IMR-90 (cell line): ENCODE measurements around the gene LAG3. TPM values are rescaled to one million over a fixed set of nuclear protein-coding genes. Genes with fewer than 3 reads are reported as not detected.

Experiments
- ATAC-seq: fragments of 200-7000 bp; cut with Tn5 transposase; 2 replicates; pipeline ENCODE4 v1.9.1; 2020; ENCODE audit warnings: low read depth, mild to moderate bottlenecking, moderate library complexity
- BruUV-seq: library from RNA; stranded (reverse); fragments of 400-500 nt; replicated peaks from 2 replicates; lab custom pipeline; 2021; lab: Mats Ljungman, UMichigan
- CTCF ChIA-PET: fragments of 300-600 bp; formaldehyde crosslinking; extraction: SDS; loops from one replicate; lab custom pipeline; 2021; ENCODE audit warnings: antibody characterized with exemption; lab: Yijun Ruan, JAX
- POLR2A ChIA-PET: fragments of 300-600 bp; sonication (Branson Sonifier 250); formaldehyde crosslinking; loops from one replicate; lab custom pipeline; 2022; ENCODE audit warnings: antibody characterized with exemption; ENCODE audit not compliant: unreplicated experiment; lab: Charles Lee
- DNase-seq: peaks from one replicate; pipeline ENCODE4 v3.0.0; 2013
- H2AFZ ChIP-seq: replicated peaks from 2 replicates; pipeline ENCODE3; 2013; ENCODE audit warnings: low read length, mild to moderate bottlenecking; ENCODE audit not compliant: poor library complexity
- H2AK5ac ChIP-seq: 2 replicates; pipeline ENCODE4 v1.6.1; 2013; ENCODE audit warnings: low read depth, low read length, inconsistent platforms
- H2AK9ac ChIP-seq: replicated peaks from 2 replicates; pipeline ENCODE3; 2013; ENCODE audit warnings: mild to moderate bottlenecking, low read depth, low read length, moderate library complexity; ENCODE audit not compliant: poor library complexity
- H2BK120ac ChIP-seq: 2 replicates; pipeline ENCODE4 v1.6.1; 2013; ENCODE audit warnings: low read depth, low read length, inconsistent platforms
- H2BK15ac ChIP-seq: 3 replicates; pipeline ENCODE4 v1.6.1; 2013; ENCODE audit warnings: low read depth, low read length, inconsistent platforms
- H2BK20ac ChIP-seq: 2 replicates; pipeline ENCODE4 v1.6.1; 2013; ENCODE audit warnings: low read depth, mild to moderate bottlenecking, inconsistent platforms, low read length, moderate library complexity
- H2BK5ac ChIP-seq: 2 replicates; pipeline ENCODE4 v1.6.1; 2013; ENCODE audit warnings: mild to moderate bottlenecking, low read depth, low read length, inconsistent platforms; ENCODE audit not compliant: poor library complexity, severe bottlenecking
- H3K14ac ChIP-seq: replicated peaks from 2 replicates; pipeline ENCODE4 v1.6.1; 2013; ENCODE audit warnings: low read depth, low read length, inconsistent platforms
- H3K18ac ChIP-seq: 2 replicates; pipeline ENCODE4 v1.6.1; 2013; ENCODE audit warnings: low read depth, low read length, control low read depth
- H3K23ac ChIP-seq: 2 replicates; pipeline ENCODE4 v1.6.1; 2013; ENCODE audit warnings: low read depth, low read length, inconsistent platforms
- H3K27ac ChIP-seq: 2 replicates; pipeline ENCODE4 v1.5.1; 2013; ENCODE audit warnings: mild to moderate bottlenecking, control low read depth, low read length; ENCODE audit not compliant: insufficient read depth
- H3K27me3 ChIP-seq: 2 replicates; pipeline ENCODE4 v1.6.1; 2013; ENCODE audit warnings: low read length; ENCODE audit not compliant: control insufficient read depth, insufficient read depth
- H3K36me3 ChIP-seq: 2 replicates; pipeline ENCODE4 v1.6.1; 2013; ENCODE audit warnings: low read length, mixed read lengths; ENCODE audit not compliant: control insufficient read depth, insufficient read depth
- H3K4ac ChIP-seq: 2 replicates; pipeline ENCODE4 v1.6.1; 2013; ENCODE audit warnings: low read depth, low read length, inconsistent platforms
- H3K4me1 ChIP-seq: 2 replicates; pipeline ENCODE4 v1.6.1; 2013; ENCODE audit warnings: low read length, mixed read lengths; ENCODE audit not compliant: control insufficient read depth, insufficient read depth
- H3K4me2 ChIP-seq: 2 replicates; pipeline ENCODE4 v1.6.1; 2013; ENCODE audit warnings: low read depth, mild to moderate bottlenecking, control low read depth, low read length, moderate library complexity
- H3K4me3 ChIP-seq: 2 replicates; pipeline ENCODE4 v1.5.1; 2013; ENCODE audit warnings: low read depth, mild to moderate bottlenecking, control low read depth, low read length, moderate library complexity; ENCODE audit not compliant: insufficient read depth
- H3K56ac ChIP-seq: 2 replicates; pipeline ENCODE4 v1.6.1; 2013; ENCODE audit warnings: low read length, inconsistent platforms; ENCODE audit not compliant: insufficient read depth; ENCODE audit errors: extremely low read depth
- H3K79me1 ChIP-seq, 2 experiments: 2 replicates each; pipeline ENCODE4 v1.6.1; 2013; ENCODE audit warnings: low read length in 2 of 2, inconsistent platforms in 1 of 2, low read depth in 1 of 2
- H3K9ac ChIP-seq: 2 replicates; pipeline ENCODE4 v1.6.1; 2013; ENCODE audit warnings: low read depth, low read length, control low read depth
- H3K9me1 ChIP-seq: 2 replicates; pipeline ENCODE4 v1.6.1; 2013; ENCODE audit warnings: low read length, inconsistent platforms; ENCODE audit not compliant: insufficient read depth
- H3K9me3 ChIP-seq: 2 replicates; pipeline ENCODE4 v1.6.1; 2013; ENCODE audit warnings: low read length; ENCODE audit not compliant: control insufficient read depth, insufficient read depth
- H4K20me1 ChIP-seq: 2 replicates; pipeline ENCODE4 v1.6.1; 2013; ENCODE audit warnings: low read length, inconsistent platforms; ENCODE audit not compliant: insufficient read depth
- H4K5ac ChIP-seq: 2 replicates; pipeline ENCODE4 v1.6.1; 2013; ENCODE audit warnings: mild to moderate bottlenecking, low read depth, low read length, control low read depth
- H4K8ac ChIP-seq, 2 experiments: 2 replicates each; pipeline ENCODE4 v1.6.1; 2013; ENCODE audit warnings: low read depth in 2 of 2, low read length in 2 of 2, control low read depth in 1 of 2, inconsistent platforms in 1 of 2
- H4K91ac ChIP-seq: 2 replicates; pipeline ENCODE4 v1.6.1; 2013; ENCODE audit warnings: low read depth, low read length, inconsistent platforms; ENCODE audit not compliant: insufficient read depth
- CEBPB ChIP-seq: IDR thresholded peaks from 2 replicates; pipeline ENCODE4 v1.6.1; 2012; ENCODE audit warnings: low read depth, low read length, improper control_type of control experiment
- CHD1 ChIP-seq: IDR thresholded peaks from 2 replicates; pipeline ENCODE4 v1.6.1; 2012; ENCODE audit warnings: low read depth, low read length, improper control_type of control experiment
- ELK1 ChIP-seq: fragments of 150-350 bp; IDR thresholded peaks from 2 replicates; pipeline ENCODE4 v1.6.1; 2016; ENCODE audit warnings: low read depth, mild to moderate bottlenecking, low read length, moderate library complexity, borderline replicate concordance
- FOS ChIP-seq: fragments of 150-350 bp; IDR thresholded peaks from 2 replicates; pipeline ENCODE4 v1.6.1; 2016; ENCODE audit warnings: low read depth, low read length
- MAFK ChIP-seq: IDR thresholded peaks from 2 replicates; pipeline ENCODE4 v1.6.1; 2012; ENCODE audit warnings: low read depth, low read length, improper control_type of control experiment
- NFE2L2 ChIP-seq: fragments of 150-350 bp; IDR thresholded peaks from 2 replicates; pipeline ENCODE4 v1.6.1; 2016; ENCODE audit warnings: low read depth, mild to moderate bottlenecking, low read length
- POLR2A ChIP-seq: IDR thresholded peaks from 2 replicates; pipeline ENCODE4 v1.6.1; 2012; ENCODE audit warnings: mild to moderate bottlenecking, low read depth, low read length
- RCOR1 ChIP-seq: IDR thresholded peaks from 2 replicates; pipeline ENCODE4 v1.6.1; 2012; ENCODE audit warnings: mild to moderate bottlenecking, low read length, improper control_type of control experiment; ENCODE audit not compliant: insufficient replicate concordance
- RFX5 ChIP-seq: IDR thresholded peaks from 2 replicates; pipeline ENCODE4 v1.8.0; 2012; ENCODE audit warnings: low read depth, mild to moderate bottlenecking, low read length, moderate library complexity
- SMC3 ChIP-seq: fragments of 150-350 bp; IDR thresholded peaks from 2 replicates; pipeline ENCODE4 v1.6.1; 2016; ENCODE audit warnings: low read depth, mild to moderate bottlenecking, antibody characterized with exemption, low read length, moderate library complexity
- USF2 ChIP-seq: fragments of 150-350 bp; IDR thresholded peaks from 2 replicates; pipeline ENCODE4 v1.6.1; 2017; ENCODE audit warnings: mild to moderate bottlenecking, antibody characterized with exemption, low read length, low read depth
- WGBS, 2 experiments: methylation state at CpG; one replicate each; pipeline versions ENCODE4 v1.1.5 to v1.1.7; 2013; ENCODE audit warnings: missing lambda C conversion rate in 2 of 2; ENCODE audit not compliant: insufficient read length in 1 of 2; ENCODE audit errors: extremely low coverage in 2 of 2; 5-methylcytosine and 5-hydroxymethylcytosine counted together
- dilution Hi-C: fragments of 300-500 bp; cut with HindIII; formaldehyde crosslinking; loops from one replicate; pipeline ENCODE4 v1.14.3; 2018; ENCODE audit warnings: low sequenced_read_pairs; ENCODE audit not compliant: unreplicated experiment
- in situ Hi-C: fragments of 300-500 bp; cut with MboI; formaldehyde crosslinking; loops from 3 replicates; pipeline ENCODE4 v1.14.3; 2019; ENCODE audit warnings: low sequenced_read_pairs, inconsistent platforms, mixed read lengths
- intact Hi-C: fragments of 100-400 bp; cut with micrococcal nuclease; formaldehyde crosslinking; loops from 2 replicates; pipeline ENCODE4 v1.10.0; 2022
- polyA plus RNA-seq, 3 experiments: library from polyadenylated mRNA; depleted of rRNA; stranded (reverse); fragments of >200 nt; gene quantifications; 2 replicates each; pipeline ENCODE4 v1.2.3, GENCODE V29; 2012; ENCODE audit warnings: low replicate concordance in 1 of 3
- total RNA-seq: library from RNA; depleted of rRNA; stranded (reverse); fragments of >200 nt; gene quantifications from 2 replicates; pipeline ENCODE4 v1.2.3, GENCODE V29; 2012
- TF ChIP-seq, protein P1 (sequence below): conservative IDR thresholded peaks from 2 replicates; pipeline ENCODE4 v1.5.1; 2012; ENCODE audit warnings: mild to moderate bottlenecking, low read depth, low read length, improper control_type of control experiment

Gene LAG3
- total and polyA plus RNA-seq, 2 of the 4 experiments (the other 2 are of a cell fraction), result 0.41 TPM; not detected in 1

- DNase-seq (no peak), ATAC-seq (no peak)
- H4K20me1 ChIP-seq, result no peaks in the 10 kb centered on the region
- no CpG with 5 or more reads among the region's 4 CpGs for WGBS, 2 experiments
- H3K56ac ChIP-seq, result no peak overlapping the region
- no peak overlapping the region for H3K9ac ChIP-seq
- ChIA-PET CTCF (no interaction called here), POLR2A (no interaction called here)
- H2AFZ ChIP-seq, result no peak overlapping the region
- no peaks in the 10 kb centered on the region for H3K9me1 ChIP-seq
- TF ChIP-seq ELK1 (no peak), SMC3 (no peak), FOS (no peak), RCOR1 (no peak), USF2 (no peak), CHD1 (no peak), POLR2A (no peak), CEBPB (no peak), RFX5 (no peak), NFE2L2 (no peak), MAFK (no peak)
- TF ChIP-seq, protein P1, sequence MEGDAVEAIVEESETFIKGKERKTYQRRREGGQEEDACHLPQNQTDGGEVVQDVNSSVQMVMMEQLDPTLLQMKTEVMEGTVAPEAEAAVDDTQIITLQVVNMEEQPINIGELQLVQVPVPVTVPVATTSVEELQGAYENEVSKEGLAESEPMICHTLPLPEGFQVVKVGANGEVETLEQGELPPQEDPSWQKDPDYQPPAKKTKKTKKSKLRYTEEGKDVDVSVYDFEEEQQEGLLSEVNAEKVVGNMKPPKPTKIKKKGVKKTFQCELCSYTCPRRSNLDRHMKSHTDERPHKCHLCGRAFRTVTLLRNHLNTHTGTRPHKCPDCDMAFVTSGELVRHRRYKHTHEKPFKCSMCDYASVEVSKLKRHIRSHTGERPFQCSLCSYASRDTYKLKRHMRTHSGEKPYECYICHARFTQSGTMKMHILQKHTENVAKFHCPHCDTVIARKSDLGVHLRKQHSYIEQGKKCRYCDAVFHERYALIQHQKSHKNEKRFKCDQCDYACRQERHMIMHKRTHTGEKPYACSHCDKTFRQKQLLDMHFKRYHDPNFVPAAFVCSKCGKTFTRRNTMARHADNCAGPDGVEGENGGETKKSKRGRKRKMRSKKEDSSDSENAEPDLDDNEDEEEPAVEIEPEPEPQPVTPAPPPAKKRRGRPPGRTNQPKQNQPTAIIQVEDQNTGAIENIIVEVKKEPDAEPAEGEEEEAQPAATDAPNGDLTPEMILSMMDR, result no peak
- no peaks in the 10 kb centered on the region for H3K27me3 ChIP-seq
- dilution Hi-C loops, result no loop called here
- no peak overlapping the region for H3K18ac ChIP-seq
- H3K9me3 ChIP-seq, result no peaks in the 10 kb centered on the region
- no peak overlapping the region for H2BK120ac ChIP-seq
- H3K4ac ChIP-seq, result no peak overlapping the region
- peaks cover 11% of the 10 kb centered on the region; the same call in 1 of the 2 replicates for H3K4me1 ChIP-seq
- peaks cover 0 to 10% of the 10 kb centered on the region in 2 experiments; a peak in 2 of 4 replicates for H3K79me1 ChIP-seq
- no peak overlapping the region for H3K14ac ChIP-seq
- no peak overlapping the region for H2BK15ac ChIP-seq
- 0 out of 2 replicates have a peak, but pooled peaks cover 2% of the 10 kb centered on the region for H3K36me3 ChIP-seq
- no peak overlapping the region for H3K4me3 ChIP-seq
- no peak overlapping the region for H2AK5ac ChIP-seq
- H4K91ac ChIP-seq, result no peak overlapping the region
- no TSS peak for BruUV-seq
- intact Hi-C loops, result no loop called here
- H3K27ac ChIP-seq, result no peak overlapping the region
- in situ Hi-C loops, result no loop called here
- no peak overlapping the region for H2BK20ac ChIP-seq
- H4K8ac ChIP-seq, result no peak overlapping the region
- H3K4me2 ChIP-seq, result no peak overlapping the region
- no peak overlapping the region for H2BK5ac ChIP-seq
- H3K23ac ChIP-seq, result no peak overlapping the region
- no peak overlapping the region for H2AK9ac ChIP-seq
- no peak overlapping the region for H4K5ac ChIP-seq
Observed at GRCh38 chr12:6796576-6796975, 24.3 kb downstream of the LAG3 start.
